GM18520 (cell line): Measurements from ENCODE around the gene MAGI2.

Experiments used
- ATAC-seq: cut with Tn5 transposase; IDR thresholded peaks from one replicate; pipeline ENCODE4 v1.9.1; 2021; ENCODE audit not compliant: unreplicated experiment

MAGI2 gene

GRCh38 chr7:78842068-78842467, 611.4 kb downstream of the MAGI2 start:
- ATAC-seq = no peak

GRCh38 chr7:78835897-78836296, 617.6 kb downstream of the MAGI2 start:
- no peak for ATAC-seq

- ATAC-seq = no peak
These were observed 625.1 kb downstream of the MAGI2 start for GRCh38 chr7:78828317-78828716.

DNA sequence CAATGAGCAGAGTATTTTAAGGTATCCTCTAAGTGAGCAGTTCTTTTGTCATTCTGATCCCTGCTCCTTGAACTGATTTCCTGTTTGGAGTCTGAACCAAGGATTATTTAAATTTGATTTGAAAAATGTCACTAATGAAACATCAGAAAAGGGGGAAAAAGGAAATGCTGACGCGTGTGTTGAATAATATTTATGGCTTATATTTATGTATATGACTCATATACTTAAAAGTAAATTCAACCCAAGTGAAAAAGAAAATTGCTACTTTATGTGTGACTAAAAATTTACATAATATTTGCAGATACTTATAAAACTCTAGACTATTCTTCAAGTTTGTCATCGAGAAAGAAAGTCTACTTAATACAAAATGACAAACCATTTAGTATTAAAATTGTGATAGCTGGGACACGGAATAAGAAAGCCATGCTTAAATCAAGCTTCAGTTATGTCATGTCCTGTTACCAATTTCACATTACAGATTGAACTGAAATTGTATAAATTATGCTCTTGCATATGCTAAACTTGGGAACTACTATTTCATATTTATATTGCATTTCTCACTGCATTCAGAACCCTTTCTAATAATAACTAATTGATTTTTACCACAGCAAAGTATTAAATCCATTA, 649.9 kb downstream of the MAGI2 start:
- ATAC-seq = no peak

GRCh38 chr7:78794101-78794500, 659.4 kb downstream of the MAGI2 start:
- ATAC-seq = no peak

DNA sequence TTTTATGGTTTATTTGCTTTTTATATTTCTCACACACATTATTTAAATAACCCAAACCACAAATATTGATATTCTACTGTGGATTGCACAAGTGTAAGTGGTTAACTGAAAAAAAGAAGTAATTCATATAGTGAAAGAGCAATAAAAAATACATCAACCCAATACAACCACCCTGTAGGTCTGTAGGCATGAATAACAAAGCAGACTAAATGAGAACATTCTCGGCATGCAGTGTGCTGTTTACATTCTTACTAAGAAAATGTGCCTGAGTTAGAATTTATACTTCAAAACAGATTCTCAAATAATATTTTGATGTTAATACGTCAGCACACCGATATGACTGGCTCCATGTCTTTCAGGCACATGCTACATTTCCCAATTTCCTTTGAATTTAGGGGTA, 660.8 kb downstream of the MAGI2 start:
- no peak for ATAC-seq

DNA sequence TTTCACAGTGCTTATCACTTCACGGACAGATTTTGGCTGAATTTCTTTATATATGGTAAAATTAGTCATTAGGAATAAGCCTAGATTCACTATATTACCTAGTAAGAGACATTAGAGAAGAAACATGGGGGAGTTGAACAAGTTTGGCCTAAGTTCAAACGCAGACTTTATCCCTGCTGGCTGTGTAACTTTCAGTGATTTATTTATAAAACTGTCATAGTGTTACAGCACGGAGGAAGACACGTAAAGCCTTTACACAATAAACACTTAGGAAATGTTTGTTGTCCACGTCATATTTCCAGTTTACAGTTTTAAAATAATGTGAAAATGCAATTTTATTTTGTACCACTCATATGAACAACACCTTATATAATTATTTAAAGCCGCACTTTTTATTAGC, 661.5 kb downstream of the MAGI2 start:
- no peak for ATAC-seq

GRCh38 chr7:78788464-78788863, 665.0 kb downstream of the MAGI2 start:
- ATAC-seq = no peak

DNA sequence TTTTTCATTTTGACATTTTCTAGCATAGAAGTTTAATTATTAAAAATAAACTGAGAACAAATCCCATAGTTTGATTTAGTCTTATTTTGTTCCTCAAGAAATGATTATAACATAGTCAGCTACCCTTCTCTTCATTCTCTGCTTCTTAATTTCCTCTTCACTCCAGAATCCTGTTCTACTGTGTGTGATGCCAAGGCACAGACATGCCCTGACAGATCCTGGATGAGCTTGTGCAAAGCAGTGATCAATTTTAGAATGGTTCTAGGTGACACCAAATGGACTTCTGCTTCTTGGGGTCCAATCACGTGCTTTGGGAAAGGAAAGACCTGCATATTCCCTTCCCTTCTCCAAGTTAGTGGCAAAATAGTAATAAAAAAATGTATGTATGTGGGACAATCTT, 665.6 kb downstream of the MAGI2 start:
- no peak for ATAC-seq

DNA sequence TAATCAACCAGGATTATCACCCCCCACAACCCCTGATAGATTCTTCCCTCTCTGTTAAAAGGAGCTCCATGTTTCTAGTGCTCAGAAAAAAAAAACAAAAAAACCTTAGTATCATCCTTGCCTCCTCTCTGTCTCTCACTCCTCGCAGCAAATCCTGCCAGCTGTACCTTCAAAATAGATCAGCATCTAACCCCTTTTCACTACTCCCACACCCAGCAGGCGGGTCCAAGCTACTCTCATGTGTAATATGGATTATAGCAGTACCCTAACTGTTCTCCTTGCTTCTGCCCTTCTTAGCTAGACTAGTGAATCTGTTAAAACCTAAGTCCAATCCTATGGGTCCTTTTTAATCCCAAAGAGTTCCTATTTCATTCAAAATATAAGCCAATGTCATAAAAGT, 667.4 kb downstream of the MAGI2 start:
- no peak for ATAC-seq

DNA sequence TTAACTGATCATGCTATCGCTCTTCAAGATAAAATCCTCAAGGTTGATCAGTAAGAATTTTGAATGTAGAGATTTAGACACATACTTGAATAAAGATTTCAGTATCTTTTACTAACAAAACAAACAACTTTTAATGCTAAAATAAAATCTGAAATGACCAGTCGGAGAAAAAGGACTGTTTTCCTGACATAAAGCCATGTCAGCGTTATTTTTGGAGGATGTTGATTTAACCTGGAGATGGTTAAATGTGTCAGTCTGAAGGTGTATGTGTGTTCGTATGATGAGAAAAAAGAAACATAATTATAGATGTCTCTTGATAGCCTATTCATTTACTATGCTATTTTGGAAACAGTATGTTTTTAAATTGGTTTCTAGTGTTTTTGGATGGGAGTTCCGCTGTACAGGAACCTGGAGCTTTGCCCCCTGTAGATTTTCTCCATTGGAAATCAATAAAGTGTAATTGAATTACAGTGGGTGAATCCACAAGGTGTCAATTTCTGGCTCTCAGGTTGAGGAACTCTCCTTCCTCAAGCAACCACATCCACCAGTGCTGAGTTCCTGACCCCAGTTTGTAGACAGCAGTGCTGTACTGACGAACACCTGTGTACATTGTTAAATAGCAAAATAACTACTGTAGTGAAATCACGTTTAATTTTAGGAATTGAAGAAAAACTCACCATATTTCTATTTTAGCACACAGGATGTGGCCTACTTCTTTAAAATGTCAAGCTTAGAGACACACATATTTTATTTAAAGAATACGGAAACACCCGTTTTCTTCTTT, 670.1 kb downstream of the MAGI2 start:
- no peak for ATAC-seq

DNA sequence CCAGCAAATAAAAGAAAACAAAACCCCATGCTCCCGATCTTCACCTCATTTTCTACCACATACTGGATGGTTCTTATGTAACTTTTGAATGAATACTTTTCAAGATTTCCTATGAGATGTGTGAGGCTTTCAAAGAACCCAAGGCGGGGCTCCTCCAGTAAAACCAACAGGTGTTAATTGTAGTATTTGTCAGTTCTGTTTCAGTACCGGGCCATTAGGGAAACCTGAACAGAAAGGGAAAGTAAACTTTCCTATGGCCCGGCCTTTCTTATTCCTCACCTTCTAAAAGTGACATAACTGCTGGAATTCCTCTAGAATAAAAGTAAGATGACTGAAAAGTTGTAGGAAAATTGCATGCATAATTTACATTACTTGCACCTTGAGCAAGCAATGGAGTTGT, 672.9 kb downstream of the MAGI2 start:
- no peak for ATAC-seq

- ATAC-seq = no peak
These were observed 673.7 kb downstream of the MAGI2 start for GRCh38 chr7:78779788-78780187.

- no peak for ATAC-seq
These were observed 675.6 kb downstream of the MAGI2 start for GRCh38 chr7:78777829-78778228.

GRCh38 chr7:78770422-78771410, 682.8 kb downstream of the MAGI2 start:
- no peak for ATAC-seq

DNA sequence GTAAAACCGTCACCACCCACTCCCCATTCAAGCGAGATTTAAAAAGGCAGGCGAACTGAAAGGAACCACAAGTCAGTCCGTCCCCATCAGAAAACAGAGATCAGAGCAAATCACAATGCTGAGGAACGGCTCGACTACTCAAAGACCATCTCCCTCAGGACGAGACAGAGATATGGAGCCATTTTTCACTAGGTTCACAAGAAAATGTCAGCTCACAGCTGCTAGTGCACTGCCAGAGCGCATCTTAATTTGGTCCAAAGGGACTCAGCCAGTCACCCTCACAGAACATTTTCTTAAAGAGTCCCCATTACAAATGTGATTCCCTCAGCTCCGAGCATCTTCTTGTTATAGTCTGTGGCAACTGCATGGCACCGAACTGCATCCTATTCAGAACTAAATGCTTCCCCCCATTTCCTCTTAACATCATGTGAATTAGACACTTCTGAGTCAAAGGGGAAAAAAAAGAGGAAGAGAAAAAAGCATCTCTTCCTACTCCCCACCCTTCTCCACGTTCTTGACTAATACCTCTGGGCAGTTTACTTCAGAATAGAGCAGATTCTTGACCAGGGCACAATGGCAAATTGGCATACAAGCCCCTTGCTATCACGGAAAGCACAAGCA, 683.9 kb downstream of the MAGI2 start:
- ATAC-seq = peak; percentile 89

GRCh38 chr7:78768859-78769258, 684.6 kb downstream of the MAGI2 start:
- ATAC-seq = no peak

DNA sequence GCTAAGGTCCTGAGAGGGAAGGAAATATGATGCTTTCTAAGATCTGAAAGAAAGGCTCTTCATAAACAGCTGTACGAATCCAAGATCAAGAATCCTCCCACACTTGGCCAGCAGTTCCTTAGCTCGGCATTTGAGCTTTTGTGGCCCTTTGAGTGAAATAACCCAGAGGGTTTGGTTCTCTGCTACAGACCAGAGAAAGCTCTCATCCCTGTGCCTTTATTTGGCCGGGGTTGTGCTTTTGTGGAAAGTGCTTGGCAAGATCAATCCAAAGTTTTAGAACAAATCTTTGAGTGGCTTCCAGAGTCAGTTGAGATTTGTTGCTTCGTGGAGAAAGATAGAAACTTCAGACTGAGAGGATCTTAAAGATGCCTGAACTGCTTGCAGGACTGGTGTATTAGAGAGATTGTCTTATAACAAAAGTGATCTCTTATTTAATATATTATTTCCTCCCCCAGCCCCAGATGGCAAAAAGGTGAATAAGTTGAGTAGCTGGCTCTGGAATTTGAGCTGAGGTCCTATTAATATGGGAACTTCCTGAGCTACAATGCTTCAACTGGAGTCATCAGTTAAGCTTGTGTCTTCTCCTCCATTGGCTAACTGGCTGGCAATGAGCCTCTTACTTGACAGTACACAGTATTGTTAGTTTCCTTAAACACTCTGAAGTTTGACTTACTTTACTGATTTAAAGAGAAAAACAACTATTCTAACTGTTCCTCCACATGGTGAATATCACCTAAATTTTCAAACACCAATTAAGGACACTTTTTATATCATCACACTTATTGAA, 687.3 kb downstream of the MAGI2 start:
- ATAC-seq = no peak

DNA sequence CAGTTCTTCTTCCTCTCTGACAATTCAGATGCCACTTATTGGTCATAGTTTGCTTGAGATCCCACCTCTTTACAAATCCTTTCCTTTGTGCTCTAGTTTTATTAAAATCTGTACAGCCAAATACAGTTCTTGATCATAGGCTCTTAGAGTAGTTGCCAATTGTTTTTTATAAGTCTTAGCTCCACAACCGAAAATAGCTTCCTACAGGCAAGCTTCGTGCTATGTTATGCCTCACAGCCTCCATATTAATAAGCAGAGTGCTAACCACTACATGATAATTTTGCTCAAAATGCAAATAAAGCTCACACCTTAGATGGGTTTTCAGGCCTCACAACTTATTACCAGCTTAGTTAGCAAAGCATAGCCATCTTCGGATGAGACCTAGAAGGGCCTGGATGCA, 688.9 kb downstream of the MAGI2 start:
- ATAC-seq = no peak

- no peak for ATAC-seq
These were observed 690.8 kb downstream of the MAGI2 start for GRCh38 chr7:78762625-78763024.
